H1 (cell line): ENCODE data around the gene EEF2K. TPM values are rescaled to one million over a fixed set of nuclear protein-coding genes. Genes with fewer than 3 reads are reported as not detected.

ENCODE experiments used
- CTCF ChIA-PET: fragments of 300-600 bp; sonication (Branson Sonifier 250); formaldehyde crosslinking; loops from one replicate; lab custom pipeline; 2021; ENCODE audit not compliant: partially characterized antibody; lab: Charles Lee
- POLR2A ChIA-PET: fragments of 300-600 bp; sonication (Branson Sonifier 250); formaldehyde crosslinking; loops from one replicate; lab custom pipeline; 2021; ENCODE audit warnings: inconsistent platforms; ENCODE audit not compliant: partially characterized antibody; lab: Charles Lee
- DNase-seq, 2 experiments: peaks; one replicate each; pipeline versions ENCODE4 v3.0.0 to v3.0.0-alpha.2; 2010 to 2022; ENCODE audit warnings: low spot score in 2 of 2, low read depth in 1 of 2, mixed read lengths in 1 of 2
- FAIRE-seq: peaks from 2 replicates; lab custom pipeline; 2011; peaks lifted over from hg19 to GRCh38; lab: Jason Lieb, UNC
- H2AFZ ChIP-seq: 2 replicates; pipeline ENCODE4 v1.8.1; 2012; ENCODE audit warnings: low read length, inconsistent platforms
- H2AK5ac ChIP-seq: 2 replicates; pipeline ENCODE4 v1.6.1; 2013; ENCODE audit warnings: low read depth, low read length
- H2BK120ac ChIP-seq: replicated peaks from 2 replicates; pipeline ENCODE3; 2013; ENCODE audit warnings: low read depth, low read length, inconsistent platforms
- H2BK12ac ChIP-seq: 2 replicates; pipeline ENCODE4 v1.6.1; 2013; ENCODE audit warnings: low read depth, low read length
- H2BK15ac ChIP-seq: 2 replicates; pipeline ENCODE4 v1.6.1; 2013; ENCODE audit warnings: low read length
- H2BK20ac ChIP-seq: 2 replicates; pipeline ENCODE4 v1.6.1; 2013; ENCODE audit warnings: low read length
- H2BK5ac ChIP-seq: 2 replicates; pipeline ENCODE4 v1.6.1; 2013; ENCODE audit warnings: low read depth, low read length
- H3K14ac ChIP-seq: 2 replicates; pipeline ENCODE4 v1.6.1; 2013; ENCODE audit warnings: inconsistent platforms; ENCODE audit not compliant: insufficient read length
- H3K18ac ChIP-seq: 2 replicates; pipeline ENCODE4 v1.6.1; 2013; ENCODE audit warnings: low read length; ENCODE audit errors: extremely low read depth
- H3K23ac ChIP-seq: 2 replicates; pipeline ENCODE4 v1.6.1; 2013; ENCODE audit warnings: inconsistent platforms; ENCODE audit not compliant: insufficient read length
- H3K23me2 ChIP-seq: 2 replicates; pipeline ENCODE4 v1.6.1; 2013; ENCODE audit warnings: low read depth, low read length
- H3K27ac ChIP-seq: 2 replicates; pipeline ENCODE4 v1.6.1; 2011; ENCODE audit warnings: low read depth, low read length, inconsistent platforms
- H3K27me3 ChIP-seq, 4 experiments: replicated peaks in 1 of 4; 1 replicate in 1 of 4; 2 replicates in 3 of 4; pipeline versions ENCODE4 v1.6.1 to v1.8.1; 2011 to 2013; ENCODE audit warnings: low read length in 3 of 4, mild to moderate bottlenecking in 3 of 4, inconsistent platforms in 2 of 4, mixed read lengths in 2 of 4, moderate library complexity in 1 of 4; ENCODE audit not compliant: control insufficient read depth in 3 of 4, insufficient read depth in 3 of 4; ENCODE audit errors: extremely low read depth in 1 of 4
- H3K36me3 ChIP-seq, 4 experiments: 2 replicates each; pipeline versions ENCODE4 v1.6.1 to v1.8.1; 2011 to 2013; ENCODE audit warnings: mild to moderate bottlenecking in 4 of 4, low read length in 3 of 4, moderate library complexity in 2 of 4, control low read depth in 1 of 4, inconsistent platforms in 1 of 4; ENCODE audit not compliant: insufficient read depth in 4 of 4, control insufficient read depth in 2 of 4
- H3K4ac ChIP-seq: replicated peaks from 2 replicates; pipeline ENCODE3; 2013; ENCODE audit warnings: low read length, low read depth, mixed read lengths, inconsistent platforms; ENCODE audit not compliant: insufficient read length
- H3K4me1 ChIP-seq, 4 experiments: replicated peaks in 1 of 4; 1 replicate in 1 of 4; 2 replicates in 3 of 4; pipeline versions ENCODE4 v1.6.1 to v1.8.1; 2011 to 2013; ENCODE audit warnings: low read length in 3 of 4, inconsistent platforms in 2 of 4, mixed read lengths in 1 of 4; ENCODE audit not compliant: insufficient read depth in 4 of 4, control insufficient read depth in 3 of 4
- H3K4me2 ChIP-seq, 2 experiments: 2 replicates each; pipeline versions ENCODE4 v1.6.1 to v1.8.1; 2011 to 2013; ENCODE audit warnings: low read depth in 2 of 2, low read length in 2 of 2, control low read depth in 1 of 2, inconsistent platforms in 1 of 2, mild to moderate bottlenecking in 1 of 2; ENCODE audit not compliant: insufficient read depth in 1 of 2
- H3K4me3 ChIP-seq, 4 experiments: fragments of 200-600, 300-600 bp in 1 of 4; sonication (generic), shearing (Covaris generic), sonication (Bioruptor Twin) in 1 of 4; 2 replicates each; pipeline versions ENCODE4 v1.5.1 to v1.8.1; 2011 to 2016; ENCODE audit warnings: low read length in 4 of 4, low read depth in 3 of 4, control low read depth in 2 of 4, inconsistent platforms in 2 of 4, mild to moderate bottlenecking in 2 of 4, mixed read lengths in 1 of 4, moderate library complexity in 1 of 4; ENCODE audit not compliant: insufficient read depth in 2 of 4; ENCODE audit errors: extremely low read depth in 1 of 4
- H3K56ac ChIP-seq: replicated peaks from 2 replicates; pipeline ENCODE3; 2013; ENCODE audit warnings: low read depth, mild to moderate bottlenecking, mixed read lengths, low read length, inconsistent platforms; ENCODE audit not compliant: insufficient read length
- H3K79me1 ChIP-seq: 2 replicates; pipeline ENCODE4 v1.6.1; 2013; ENCODE audit warnings: low read depth, low read length, control low read depth
- H3K79me2 ChIP-seq, 2 experiments: 2 replicates each; pipeline versions ENCODE4 v1.6.1 to v1.8.1; 2012 to 2013; ENCODE audit warnings: low read length in 2 of 2, mild to moderate bottlenecking in 2 of 2, inconsistent platforms in 1 of 2; ENCODE audit not compliant: insufficient read depth in 2 of 2, control insufficient read depth in 1 of 2
- H3K9ac ChIP-seq, 4 experiments: replicated peaks in 1 of 4; 1 replicate in 1 of 4; 2 replicates in 3 of 4; pipeline versions ENCODE4 v1.6.1 to v1.8.1; 2011 to 2013; ENCODE audit warnings: low read depth in 3 of 4, low read length in 3 of 4, control low read depth in 2 of 4, mild to moderate bottlenecking in 2 of 4, moderate library complexity in 2 of 4, inconsistent platforms in 1 of 4; ENCODE audit errors: extremely low read depth in 1 of 4
- H3K9me3 ChIP-seq, 2 experiments: 2 replicates each; pipeline versions ENCODE4 v1.6.1 to v1.8.1; 2012 to 2013; ENCODE audit warnings: mild to moderate bottlenecking in 2 of 2, moderate library complexity in 2 of 2, control low read depth in 1 of 2, inconsistent platforms in 1 of 2, low read depth in 1 of 2, low read length in 1 of 2, mixed read lengths in 1 of 2; ENCODE audit not compliant: insufficient read depth in 2 of 2
- H4K20me1 ChIP-seq, 2 experiments: replicated peaks in 1 of 2; 2 replicates each; pipeline versions ENCODE3 to v1.8.1; 2011 to 2013; ENCODE audit warnings: inconsistent platforms in 2 of 2, low read length in 2 of 2, mild to moderate bottlenecking in 1 of 2; ENCODE audit not compliant: insufficient read depth in 2 of 2, control insufficient read depth in 1 of 2
- H4K5ac ChIP-seq: 2 replicates; pipeline ENCODE4 v1.6.1; 2013; ENCODE audit warnings: low read length, low read depth, mixed read lengths, inconsistent platforms; ENCODE audit not compliant: insufficient read length
- H4K8ac ChIP-seq: 2 replicates; pipeline ENCODE4 v1.8.0; 2013; ENCODE audit warnings: mild to moderate bottlenecking, moderate library complexity, low read length, inconsistent platforms; ENCODE audit not compliant: insufficient read depth; ENCODE audit errors: extremely low read depth
- H4K91ac ChIP-seq: replicated peaks from 2 replicates; pipeline ENCODE3; 2013; ENCODE audit warnings: low read length, mixed read lengths, inconsistent platforms; ENCODE audit not compliant: insufficient read length
- BACH1 ChIP-seq: IDR thresholded peaks from 2 replicates; pipeline ENCODE4 v1.6.1; 2012; ENCODE audit warnings: low read length, improper control_type of control experiment
- CREB1 ChIP-seq: IDR thresholded peaks from 2 replicates; pipeline ENCODE4 v1.6.1; 2012; ENCODE audit warnings: inconsistent platforms
- CTBP2 ChIP-seq: IDR thresholded peaks from 2 replicates; pipeline ENCODE4 v1.7.0; 2011; ENCODE audit warnings: borderline replicate concordance, mild to moderate bottlenecking, moderate library complexity, mixed read lengths, low read length; ENCODE audit not compliant: insufficient read depth, insufficient read length
- JUN ChIP-seq: IDR thresholded peaks from 2 replicates; pipeline ENCODE4 v1.6.1; 2011; ENCODE audit warnings: low read depth, mild to moderate bottlenecking, improper control_type of control experiment, low read length
- JUND ChIP-seq: IDR thresholded peaks from 2 replicates; pipeline ENCODE4 v1.6.1; 2011; ENCODE audit warnings: mild to moderate bottlenecking, improper control_type of control experiment, low read length
- RAD21 ChIP-seq, 2 experiments: IDR thresholded peaks in 1 of 2; conservative IDR thresholded peaks in 1 of 2; 2 replicates each; pipeline ENCODE4 v1.6.1; 2011; ENCODE audit warnings: low read depth in 2 of 2, low read length in 2 of 2, improper control_type of control experiment in 1 of 2, inconsistent platforms in 1 of 2, mild to moderate bottlenecking in 1 of 2, moderate library complexity in 1 of 2
- WGBS, 2 experiments: shearing (Covaris generic) in 1 of 2; methylation state at CpG; one replicate each; pipeline versions ENCODE4 v1.1.6 to v1.1.7; 2013 to 2015; ENCODE audit warnings: low lambda C conversion rate in 2 of 2, mixed read lengths in 2 of 2, inconsistent platforms in 1 of 2, low coverage in 1 of 2, missing lambda C conversion rate in 1 of 2; ENCODE audit not compliant: insufficient replicate concordance in 2 of 2, insufficient coverage in 1 of 2, insufficient read length in 1 of 2; ENCODE audit errors: extremely low coverage in 1 of 2, missing lambda C conversion rate in 1 of 2; 5-methylcytosine and 5-hydroxymethylcytosine counted together
- polyA plus RNA-seq, 7 experiments: library from polyadenylated mRNA; depleted of rRNA in 3 of 7; stranded (reverse) in 5 of 7; unstranded in 2 of 7; fragments of >200 nt in 5 of 7; fragments of 200-250 nt in 2 of 7; gene quantifications; 1 replicate in 5 of 7; 2 replicates in 1 of 7; 4 replicates in 1 of 7; pipeline versions ENCODE4 v1.2.1 to v1.2.3, GENCODE V29; 2011 to 2013; ENCODE audit warnings: missing spikeins in 2 of 7, mixed read lengths in 2 of 7
- total RNA-seq: library from RNA; stranded (reverse); fragmentation: NEBNext Ultra II Directional; extraction: Animal tissue kit (Norgen Biotek cat#: 25700); gene quantifications from 2 replicates; pipeline ENCODE4 v1.2.1, GENCODE V29; 2021
- TF ChIP-seq, protein P1 (sequence below): IDR thresholded peaks from 2 replicates; pipeline ENCODE4 v1.6.1; 2012; ENCODE audit warnings: inconsistent platforms

EEF2K gene
- total and polyA plus RNA-seq, 2 of the 8 experiments (the other 6 are each of a cell fraction or from before 2014, with no cell fraction given) = 14.9 to 30.2 TPM

DNA sequence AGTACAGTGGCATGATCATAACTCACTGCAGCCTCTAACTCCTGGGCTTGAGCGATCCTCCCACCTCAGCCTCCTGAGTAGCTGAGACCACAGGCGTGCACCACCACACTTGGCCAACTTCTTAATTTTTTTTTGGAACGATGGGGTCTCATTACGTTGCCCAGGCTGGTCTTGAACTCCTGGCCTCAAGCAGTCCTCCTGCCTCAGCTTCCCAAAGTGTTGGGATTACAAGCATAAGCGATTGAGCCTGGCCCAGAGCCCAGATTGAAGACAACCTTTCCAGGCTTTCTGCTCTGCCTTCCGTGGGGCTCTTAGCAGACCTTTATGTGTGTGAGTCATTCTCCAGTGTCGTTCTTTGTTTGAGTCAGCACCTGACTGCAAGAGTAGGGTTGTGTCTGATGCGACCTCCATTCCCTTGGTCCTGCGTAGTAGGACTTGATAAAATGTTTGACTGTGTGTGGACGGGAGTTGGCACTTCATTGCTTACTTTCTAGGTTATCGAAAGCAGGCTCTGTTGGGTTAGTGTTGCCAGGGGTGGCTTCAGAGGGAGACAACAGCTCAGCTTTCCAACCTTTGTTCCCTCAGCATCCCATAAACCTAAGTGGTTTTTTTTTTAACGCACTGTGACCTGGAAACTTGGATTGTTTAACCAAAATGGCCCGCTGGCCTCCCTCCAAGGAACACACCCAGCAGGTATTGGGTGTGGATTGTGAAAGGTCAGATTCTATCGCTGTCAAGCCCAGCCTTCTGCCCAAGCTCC is 26.4 kb downstream of the EEF2K start:
- Histone ChIP-seq H4K5ac (peak overlapping the region; percentile 21), H3K4ac (no peak overlapping the region), H3K18ac (no peak overlapping the region), H3K9ac (no peak overlapping the region), H3K4me3 (no peak overlapping the region), H3K4me2 (no peak overlapping the region), H3K14ac (no peak overlapping the region), H3K23ac (no peak overlapping the region), H3K79me1 (no peaks in the 10 kb centered on the region), H2BK15ac (no peak overlapping the region)
- FAIRE-seq = no peak
- no peak for TF ChIP-seq CTBP2
- TF ChIP-seq, protein P1, sequence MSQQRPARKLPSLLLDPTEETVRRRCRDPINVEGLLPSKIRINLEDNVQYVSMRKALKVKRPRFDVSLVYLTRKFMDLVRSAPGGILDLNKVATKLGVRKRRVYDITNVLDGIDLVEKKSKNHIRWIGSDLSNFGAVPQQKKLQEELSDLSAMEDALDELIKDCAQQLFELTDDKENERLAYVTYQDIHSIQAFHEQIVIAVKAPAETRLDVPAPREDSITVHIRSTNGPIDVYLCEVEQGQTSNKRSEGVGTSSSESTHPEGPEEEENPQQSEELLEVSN = no peak
- no peak for TF ChIP-seq RAD21 (IDR thresholded peaks at IDR 0.05 in 1 of 2, conservative IDR thresholded peaks at IDR 0.05 in 1 of 2; ENCODE audit: low read depth in 2 of 2, low read length in 2 of 2)
- TF ChIP-seq CREB1 = no peak
- no peak for TF ChIP-seq BACH1
- TF ChIP-seq JUND = no peak
- no peak for TF ChIP-seq JUN
- TF ChIP-seq, all 59 proteins: peak for 0
- Histone ChIP-seq H4K8ac (no peak overlapping the region), H3K56ac (no peak overlapping the region), H2BK12ac (no peak overlapping the region), H2BK120ac (no peak overlapping the region), H4K20me1 (no peaks in the 10 kb centered on the region), H2BK20ac (no peak overlapping the region), H3K27ac (0 out of 2 replicates have a peak overlapping the region, but pooled peaks have one; percentile 7), H3K23me2 (no peaks in the 10 kb centered on the region), H4K91ac (no peak overlapping the region), H3K36me3 (peaks cover 0 to 3% (median 1%) of the 10 kb centered on the region in 4 experiments; a peak in 3 of 8 replicates), H3K27me3 (no peaks in the 10 kb centered on the region), H2BK5ac (no peak overlapping the region; the same call in 1 of the 2 replicates), H2AFZ (no peak overlapping the region), H2AK5ac (no peak overlapping the region), H3K9me3 (no peaks in the 10 kb centered on the region), H3K79me2 (no peaks in the 10 kb centered on the region), H3K4me1 (no peaks in the 10 kb centered on the region)
- no peak for DNase-seq
- POLR2A ChIA-PET = no interaction called here
- WGBS, 2 experiments = 93% methylated on average over 14 of the region's 14 CpGs; no CpG with 5 or more reads in 1 of the 2 experiments
- CTCF ChIA-PET = interaction anchor here (0.8 to 1.2 kb wide), 2 partner anchors 64 to 74 kb away, joined by 3 to 4 read pairs; no protein-coding TSS in a partner anchor
